HG02870 (cell line): ENCODE data around the gene TMEM8B.
"Not testable (repeated sequence)": the region's sequence is repeated elsewhere in the genome, so short reads cannot be mapped to it uniquely, and the experiment has no call there.

Source experiments
- ATAC-seq: cut with Tn5 transposase; IDR thresholded peaks from one replicate; pipeline ENCODE4 v1.9.1; 2021; ENCODE audit warnings: mild to moderate bottlenecking, moderate library complexity; ENCODE audit not compliant: unreplicated experiment

TMEM8B gene

GRCh38 chr9:35862328-35862727 is 33.3 kb downstream of the TMEM8B start:
- ATAC-seq, result no peak

DNA sequence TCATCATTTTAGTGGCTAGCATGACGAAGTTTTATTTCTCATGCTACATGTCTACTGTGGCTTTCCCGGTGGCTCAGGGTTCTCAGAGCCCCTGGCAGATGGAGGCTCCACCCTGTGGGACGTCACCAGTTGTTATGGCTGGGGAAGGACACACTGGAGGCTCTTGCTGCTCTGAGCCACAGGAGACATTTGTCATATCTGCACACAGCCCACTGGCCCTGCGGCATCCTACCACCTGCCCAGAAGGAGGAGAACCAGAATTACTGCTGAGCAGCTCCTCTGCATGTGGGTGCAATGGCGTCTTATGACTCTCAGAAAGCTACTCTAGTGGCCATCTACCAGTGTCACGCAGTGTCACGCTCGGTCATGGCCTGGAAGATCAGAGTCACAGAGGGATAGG is 34.6 kb downstream of the TMEM8B start:
- no peak for ATAC-seq

DNA sequence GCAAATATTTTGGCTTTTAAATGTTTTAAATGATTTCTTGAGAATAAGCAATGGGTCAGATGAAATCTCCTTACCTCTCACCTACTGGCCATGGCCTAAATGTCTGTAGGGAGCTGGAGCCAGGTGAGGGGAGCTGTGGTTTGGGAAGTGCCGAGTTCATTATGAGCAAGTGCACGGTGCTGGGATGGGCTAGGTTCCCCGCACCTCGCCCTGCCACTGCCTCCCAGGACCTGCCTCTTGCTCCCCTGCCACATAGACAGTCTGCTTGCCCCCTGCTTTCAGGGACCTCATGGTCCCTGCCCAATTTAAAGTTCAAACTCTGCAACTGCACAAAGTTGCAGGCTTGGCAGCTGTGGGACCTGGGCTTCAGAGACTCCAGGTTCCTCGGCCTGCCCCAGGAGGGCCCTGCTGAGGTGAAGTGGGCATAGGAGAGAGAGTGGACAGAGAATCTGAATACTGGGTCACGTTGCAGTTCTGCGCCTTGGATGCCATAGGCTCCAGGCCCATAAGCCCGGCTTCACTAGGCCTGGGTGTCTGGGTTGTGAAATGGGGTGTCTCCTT is 35.7 kb downstream of the TMEM8B start:
- ATAC-seq, result no peak

- no peak for ATAC-seq
These were observed 38.5 kb downstream of the TMEM8B start for GRCh38 chr9:35867538-35867937.

DNA sequence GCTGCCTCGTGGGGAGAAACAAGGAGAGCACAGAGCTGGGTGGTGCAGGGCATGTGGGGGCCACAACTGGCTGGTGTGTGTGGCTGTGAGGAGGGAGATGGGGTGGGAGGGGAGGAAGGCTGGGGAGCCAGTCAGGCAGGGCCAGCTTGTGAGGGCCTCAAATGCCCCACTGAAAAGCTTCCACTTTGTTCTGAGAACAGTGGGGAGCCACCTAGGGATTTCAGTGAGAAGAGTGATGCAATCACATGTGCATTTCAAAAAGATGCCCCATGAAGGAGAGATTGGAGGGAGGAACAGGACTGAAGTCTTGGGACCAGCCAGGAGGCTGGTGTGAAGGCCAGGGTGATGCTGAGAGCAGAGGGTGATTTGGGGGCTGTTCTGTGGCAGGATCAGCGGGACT is 39.9 kb downstream of the TMEM8B start:
- ATAC-seq, result no peak

DNA sequence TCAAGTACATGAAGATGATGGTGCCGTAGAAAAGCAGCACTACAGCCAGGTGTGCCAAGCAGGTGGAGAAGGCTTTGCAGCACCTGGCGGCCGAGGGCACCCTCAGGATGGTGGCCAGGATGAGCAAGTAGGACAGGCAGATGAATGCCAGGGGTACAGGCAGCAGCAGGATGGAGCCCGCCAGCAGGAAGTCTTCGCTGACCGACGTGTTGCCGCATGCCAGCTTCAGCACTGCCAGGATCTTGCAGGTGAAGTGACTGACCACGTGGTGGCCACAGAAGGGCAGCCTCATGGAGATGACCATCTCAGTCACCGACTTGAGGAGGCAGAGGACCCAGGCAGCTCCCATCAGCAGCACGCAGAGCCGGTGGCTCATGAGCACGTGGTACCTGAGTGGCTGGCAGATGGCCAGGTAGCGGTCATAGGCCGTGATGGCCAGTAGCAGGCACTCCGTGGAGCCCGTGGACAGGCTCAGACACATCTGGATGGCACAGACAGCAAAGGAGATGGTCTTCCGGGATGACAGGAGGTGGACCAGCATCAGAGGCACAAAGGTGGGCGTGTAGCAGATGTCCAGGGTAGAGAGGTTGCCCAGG is 40.7 kb downstream of the TMEM8B start:
- ATAC-seq, result no peak

DNA sequence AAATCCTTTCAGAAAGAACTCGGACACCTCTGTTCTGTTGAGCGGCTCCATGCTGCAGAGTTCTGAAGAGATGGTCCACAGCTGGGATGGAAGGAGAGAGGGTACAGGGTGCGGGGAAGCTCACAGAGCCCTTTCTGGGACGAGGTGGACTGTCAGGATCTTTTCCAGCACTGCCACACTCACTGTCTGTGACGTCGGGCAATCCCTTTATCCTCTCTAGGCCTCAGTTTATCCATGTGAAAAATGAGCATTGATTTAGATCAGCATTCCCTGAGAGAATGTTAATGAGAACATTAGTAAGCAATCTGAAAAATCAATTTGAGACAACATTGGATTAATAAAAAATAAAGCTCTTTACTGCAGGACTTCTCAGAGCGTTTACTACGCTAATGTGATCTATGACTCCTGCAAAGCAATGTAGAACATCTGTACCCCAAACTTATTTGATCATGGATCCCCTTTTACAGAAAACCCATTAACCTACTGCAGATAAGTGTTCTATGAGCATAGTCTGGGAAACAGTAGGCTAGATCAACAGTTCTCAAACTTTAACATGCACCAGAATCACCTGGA is 41.4 kb downstream of the TMEM8B start, which contains the start of gene OR13J1:
Gene OR13J1 (minus strand): TSS at position 51 of the 573 bp plus-strand sequence. CDS start 0 bp downstream, at position 51.
- no peak for ATAC-seq

- no peak for ATAC-seq
These were observed 42.5 kb downstream of the TMEM8B start for GRCh38 chr9:35871545-35871944.

GRCh38 chr9:35872505-35872904 is 43.5 kb downstream of the TMEM8B start:
- ATAC-seq, result no peak

GRCh38 chr9:35882263-35882848 is 53.3 kb downstream of the TMEM8B start:
- ATAC-seq, result no peak

- no peak for ATAC-seq
These were observed 54.0 kb downstream of the TMEM8B start for GRCh38 chr9:35882996-35883395.

DNA sequence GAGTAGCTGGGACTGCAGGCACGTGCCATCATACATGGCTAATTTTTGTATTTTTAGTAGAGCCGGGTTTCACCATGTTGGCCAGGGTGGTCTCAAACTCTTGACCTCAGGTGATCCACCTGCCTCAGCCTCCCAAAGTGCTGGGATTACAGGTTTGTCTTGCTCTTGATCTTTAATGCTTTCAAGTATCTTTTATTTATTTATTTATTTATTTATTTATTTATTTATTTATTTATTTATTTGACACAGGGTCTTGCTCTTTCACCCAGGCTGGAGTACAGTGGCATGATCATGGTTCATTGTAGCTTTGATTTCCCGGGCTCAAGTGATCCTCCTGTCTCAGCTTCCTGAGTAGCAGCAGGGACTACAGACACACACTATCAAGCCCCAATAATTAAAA is 55.9 kb downstream of the TMEM8B start:
- ATAC-seq, result not testable (repeated sequence)

DNA sequence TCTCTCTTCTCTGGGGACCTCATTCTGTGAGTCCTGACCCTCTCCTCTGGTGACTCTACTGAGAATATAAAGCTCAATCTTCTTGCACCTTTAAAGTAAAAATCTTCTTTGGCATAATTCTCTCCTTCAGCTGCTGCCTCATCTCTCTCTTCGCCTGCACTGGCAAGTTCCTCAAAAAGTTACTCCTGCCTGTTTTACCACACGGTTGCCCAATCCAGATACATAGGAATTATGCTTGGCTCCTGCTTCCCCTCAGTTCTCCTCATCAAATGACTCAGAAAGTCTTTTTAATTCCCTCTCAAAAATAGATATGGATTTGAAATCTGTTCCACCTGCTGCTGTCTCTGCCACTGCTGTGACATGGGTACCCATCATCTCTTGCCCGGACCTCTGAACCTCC is 62.6 kb downstream of the TMEM8B start:
- ATAC-seq, result no peak

GRCh38 chr9:35892051-35892450 is 63.0 kb downstream of the TMEM8B start:
- ATAC-seq, result no peak

DNA sequence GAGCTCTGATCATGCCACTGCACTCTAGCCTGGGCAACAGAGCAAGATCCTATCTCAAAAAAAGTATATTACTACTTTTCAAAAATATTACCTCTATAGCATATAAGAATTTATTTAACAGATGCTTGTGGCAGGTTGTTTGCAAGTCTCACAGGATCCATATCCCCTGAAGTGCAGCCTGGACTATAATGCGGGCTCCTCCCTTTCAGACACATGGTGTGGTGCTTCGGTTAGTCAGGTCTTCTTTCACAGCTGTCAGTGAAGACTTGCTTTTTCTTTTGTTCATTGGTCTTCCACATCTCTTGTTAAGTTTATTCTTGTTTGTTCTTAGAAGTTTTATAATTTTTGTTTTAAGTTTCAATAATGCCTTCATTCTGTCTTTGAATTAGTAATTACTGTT is 67.5 kb downstream of the TMEM8B start:
- no peak for ATAC-seq

- not testable (repeated sequence) for ATAC-seq
These were observed 68.5 kb downstream of the TMEM8B start for GRCh38 chr9:35897376-35898099.

- ATAC-seq, result no peak
These were observed 69.3 kb downstream of the TMEM8B start for GRCh38 chr9:35898337-35898736.

- ATAC-seq, result no peak
These were observed 70.0 kb downstream of the TMEM8B start for GRCh38 chr9:35899021-35899420.

GRCh38 chr9:35903049-35903448 is 74.0 kb downstream of the TMEM8B start:
- ATAC-seq, result no peak

GRCh38 chr9:35904338-35904737 is 75.3 kb downstream of the TMEM8B start:
- ATAC-seq, result no peak

DNA sequence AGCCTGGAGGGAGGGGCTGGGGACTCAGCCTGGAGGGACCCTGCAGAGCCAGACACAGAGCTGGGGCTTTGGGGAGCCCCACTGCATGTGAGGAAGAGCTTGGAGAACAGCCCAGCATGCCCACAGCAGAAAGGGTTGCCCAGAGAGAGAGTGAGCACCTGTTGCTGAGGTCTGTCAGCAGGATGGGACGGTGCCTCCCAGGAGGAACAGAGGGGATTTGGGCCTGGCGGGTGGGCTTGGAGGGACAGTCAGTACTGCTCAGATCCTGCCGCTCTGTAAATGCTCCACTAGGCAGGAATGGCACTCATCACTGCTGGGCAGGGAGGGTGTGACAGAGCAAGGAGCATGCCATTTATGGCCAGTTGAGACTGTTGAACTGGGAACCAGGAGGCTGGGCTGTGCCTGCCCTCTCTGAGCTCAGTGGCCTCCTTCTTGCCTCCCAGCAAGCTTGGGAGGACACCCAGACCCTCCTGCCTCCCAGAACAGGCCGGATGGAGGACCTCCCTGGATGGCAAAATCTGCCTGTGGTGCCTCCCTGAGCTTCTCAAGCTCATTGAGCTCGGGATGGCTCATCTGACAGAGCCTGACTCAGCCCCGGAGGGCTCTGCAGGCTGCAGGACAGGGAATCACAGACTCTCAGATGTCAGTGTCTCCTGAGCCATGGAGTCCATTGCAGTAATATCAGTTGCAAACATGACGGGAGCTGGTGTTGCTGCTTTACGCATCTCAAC is 76.2 kb downstream of the TMEM8B start:
- ATAC-seq, result no peak
